Esophagus squamous epithelium (tissue), 5 donors: ENCODE data around the gene ARAP2. TPM values are rescaled to one million over a fixed set of nuclear protein-coding genes. Genes with fewer than 3 reads are reported as not detected.

Experiments
- DNase-seq: peaks from one replicate; lab custom pipeline; 2025; lab: John Stamatoyannopoulos, UW
- H3K27ac ChIP-seq, 4 donors: fragments of 200-600 bp; sonication (generic); one replicate each; pipeline ENCODE4 v1.5.1; 2016 to 2019; ENCODE audit warnings: mild to moderate bottlenecking in 1 of 4
- H3K27me3 ChIP-seq, 4 donors: fragments of 200-600 bp; sonication (generic); 1 replicate in 3 of 4; 2 replicates in 1 of 4; pipeline versions ENCODE4 v1.5.1 to v1.6.0; 2017 to 2021; ENCODE audit warnings: antibody characterized with exemption in 1 of 4
- H3K36me3 ChIP-seq, 3 donors: fragments of 200-600 bp; sonication (generic); one replicate each; pipeline ENCODE4 v1.5.1; 2016 to 2019
- H3K4me1 ChIP-seq, 3 donors: fragments of 200-600 bp; sonication (generic); one replicate each; pipeline ENCODE4 v1.5.1; 2017 to 2019
- H3K4me3 ChIP-seq, 4 donors: fragments of 200-600 bp; sonication (generic); 1 replicate in 3 of 4; 2 replicates in 1 of 4; pipeline ENCODE4 v1.5.1; 2016 to 2019; ENCODE audit warnings: mild to moderate bottlenecking in 2 of 4, moderate library complexity in 1 of 4
- H3K9me3 ChIP-seq, 3 donors: fragments of 200-600 bp; sonication (generic); one replicate each; pipeline ENCODE4 v1.5.1; 2016 to 2019
- CTCF ChIP-seq, 6 experiments: fragments of 450-650 bp in 4 of 6; fragments of 200-600 bp in 2 of 6; sonication (generic) in 2 of 6; IDR thresholded peaks; one replicate each; pipeline ENCODE4 v1.5.1; 2016 to 2019; ENCODE audit warnings: antibody characterized with exemption in 6 of 6, mild to moderate bottlenecking in 4 of 6, moderate library complexity in 4 of 6
- POLR2A ChIP-seq, 4 donors: fragments of 450-650 bp; IDR thresholded peaks; one replicate each; pipeline ENCODE4 v1.6.1; 2017; ENCODE audit warnings: antibody characterized with exemption in 4 of 4, mild to moderate bottlenecking in 4 of 4, moderate library complexity in 3 of 4
- WGBS, 2 donors: methylation state at CpG; one replicate each; pipeline ENCODE4 v1.1.5; 2018; 5-methylcytosine and 5-hydroxymethylcytosine counted together
- intact Hi-C: fragments of 100-400 bp; cut with DNase I; formaldehyde crosslinking; loops from one replicate; pipeline ENCODE4 v1.15.0; 2022
- total RNA-seq, 4 donors: library from RNA; depleted of rRNA; stranded (reverse); fragments of >200 nt; gene quantifications; one replicate each; pipeline ENCODE4 v1.1.0, GENCODE V29; 2016
- donor health status: DM: yes; HTN: yes; CAD: no.

Gene ARAP2
- total RNA-seq, 4 donors from 2014 or later = 28.5 to 65.8 (median 46.9) TPM

DNA sequence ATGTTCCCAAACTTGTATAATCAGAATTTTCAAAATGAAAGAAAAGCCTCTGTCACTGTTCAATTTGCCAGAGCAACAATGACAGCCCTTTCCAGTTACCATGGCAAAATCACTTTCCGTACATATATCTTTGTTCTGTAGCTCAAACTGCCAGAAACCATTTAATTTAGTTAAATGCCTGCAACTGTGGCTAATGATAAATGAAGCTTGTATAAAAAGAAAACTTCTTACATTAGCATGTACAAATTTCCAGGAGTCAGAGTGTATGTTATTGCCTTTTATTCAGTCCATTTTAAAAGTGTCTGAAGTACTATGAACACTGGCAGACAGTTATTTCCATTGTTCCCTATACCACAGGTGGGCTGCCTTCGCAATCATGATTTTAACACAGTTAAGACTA is 30.3 kb downstream of the ARAP2 start:
- H3K4me3 ChIP-seq = no peak overlapping the region
- no peaks in the 10 kb centered on the region for H3K4me1 ChIP-seq
- intact Hi-C loops = no loop called here
- peaks cover 0 to 42% (median 0%) of the 10 kb centered on the region in 3 donors for H3K36me3 ChIP-seq
- no peak overlapping the region for H3K27ac ChIP-seq
- H3K9me3 ChIP-seq = no peaks in the 10 kb centered on the region
- DNase-seq = no peak
- no peaks in the 10 kb centered on the region for H3K27me3 ChIP-seq
- 79 to 93% methylated on average over 2 of the region's 2 CpGs for WGBS, 2 donors
- no peak for TF ChIP-seq POLR2A (IDR thresholded peaks at IDR 0.05)
- TF ChIP-seq CTCF (IDR thresholded peaks at IDR 0.05) = no peak

DNA sequence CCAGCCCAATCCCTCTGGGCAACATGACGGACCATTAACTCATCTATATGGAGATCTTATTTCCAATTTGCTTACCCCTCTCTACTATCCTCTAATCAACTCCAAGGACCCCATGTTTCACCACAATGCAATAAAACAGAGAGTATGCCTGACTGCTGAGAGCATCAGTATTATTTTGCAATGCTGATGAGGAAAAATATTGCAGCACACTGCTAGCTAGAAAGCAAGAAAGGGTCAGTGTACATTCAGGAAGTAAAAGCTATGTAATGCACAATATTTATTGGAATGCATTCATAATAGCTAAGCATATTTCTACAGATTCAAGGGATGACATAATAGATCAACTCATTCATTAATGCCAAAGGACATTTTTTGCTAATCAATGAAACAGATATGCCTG is 33.2 kb downstream of the ARAP2 start:
- peaks cover 0 to 58% (median 0%) of the 10 kb centered on the region in 3 donors for H3K36me3 ChIP-seq
- no peak overlapping the region for H3K27ac ChIP-seq
- no peaks in the 10 kb centered on the region for H3K27me3 ChIP-seq
- H3K4me1 ChIP-seq = no peaks in the 10 kb centered on the region
- intact Hi-C loops = no loop called here
- no peaks in the 10 kb centered on the region for H3K9me3 ChIP-seq
- H3K4me3 ChIP-seq = no peak overlapping the region
- WGBS, 2 donors = 88 to 100% methylated on average over 1 of the region's 1 CpG
- TF ChIP-seq POLR2A (IDR thresholded peaks at IDR 0.05) (no peak), CTCF (IDR thresholded peaks at IDR 0.05) (no peak)
- no peak for DNase-seq

- Histone ChIP-seq H3K27me3 (no peaks in the 10 kb centered on the region), H3K4me3 (no peak overlapping the region), H3K36me3 (peaks cover 0 to 58% (median 0%) of the 10 kb centered on the region in 3 donors), H3K4me1 (no peaks in the 10 kb centered on the region), H3K9me3 (no peaks in the 10 kb centered on the region), H3K27ac (no peak overlapping the region)
- intact Hi-C loops = no loop called here
- WGBS, 2 donors = 79 to 83% methylated on average over 6 to 7 of the region's 7 CpGs
- TF ChIP-seq POLR2A (IDR thresholded peaks at IDR 0.05) (no peak), CTCF (IDR thresholded peaks at IDR 0.05) (no peak)
- no peak for DNase-seq
These were observed 34.2 kb downstream of the ARAP2 start for GRCh38 chr4:36209941-36210649.

DNA sequence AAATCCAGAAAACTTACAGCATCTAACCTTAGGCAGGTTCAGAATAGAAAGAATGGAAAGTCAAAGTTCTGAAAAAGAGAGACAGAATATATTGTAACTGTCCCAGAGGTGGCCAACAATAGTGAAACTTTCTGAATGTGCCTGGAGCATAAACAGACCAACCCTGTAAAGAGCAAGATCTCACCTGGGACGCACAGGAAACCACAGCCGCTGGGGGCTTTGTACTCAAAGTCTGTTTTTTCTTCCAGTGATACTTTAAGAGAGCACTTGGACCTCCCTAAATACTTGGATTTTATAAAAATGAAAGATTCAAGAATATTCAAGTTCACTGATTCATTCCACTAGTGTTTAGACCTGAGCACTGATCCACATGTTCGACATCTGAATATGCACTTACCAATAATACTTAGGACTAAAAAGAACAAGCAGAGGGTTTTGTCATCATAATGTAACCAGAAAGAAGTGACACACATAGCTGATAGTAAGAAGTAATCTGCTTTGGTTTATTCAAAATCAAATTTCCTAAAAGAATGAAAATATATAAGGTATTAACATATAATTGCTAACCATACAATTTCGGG is 35.3 kb downstream of the ARAP2 start:
- no peak overlapping the region for H3K4me3 ChIP-seq
- intact Hi-C loops = no loop called here
- no peak for TF ChIP-seq POLR2A (IDR thresholded peaks at IDR 0.05)
- no peak for TF ChIP-seq CTCF (IDR thresholded peaks at IDR 0.05)
- H3K27me3 ChIP-seq = no peaks in the 10 kb centered on the region
- no peaks in the 10 kb centered on the region for H3K4me1 ChIP-seq
- H3K27ac ChIP-seq = no peak overlapping the region
- no peak for DNase-seq
- no peaks in the 10 kb centered on the region for H3K9me3 ChIP-seq
- 71 to 80% methylated on average over 4 of the region's 4 CpGs for WGBS, 2 donors
- H3K36me3 ChIP-seq = peaks cover 0 to 58% (median 0%) of the 10 kb centered on the region in 3 donors

GRCh38 chr4:36207831-36208520 is 36.3 kb downstream of the ARAP2 start:
- 84 to 85% methylated on average over 9 of the region's 9 CpGs for WGBS, 2 donors
- Histone ChIP-seq H3K27ac (no peak overlapping the region), H3K36me3 (peaks cover 0 to 60% (median 0%) of the 10 kb centered on the region in 3 donors), H3K4me3 (no peak overlapping the region), H3K9me3 (no peaks in the 10 kb centered on the region), H3K4me1 (no peaks in the 10 kb centered on the region), H3K27me3 (no peaks in the 10 kb centered on the region)
- intact Hi-C loops = no loop called here
- DNase-seq = no peak
- no peak for TF ChIP-seq CTCF (IDR thresholded peaks at IDR 0.05)
- TF ChIP-seq POLR2A (IDR thresholded peaks at IDR 0.05) = no peak
